WTC11 (cell line): ENCODE results near the gene NOTCH2NLA.
"Not testable (repeated sequence)": the region's sequence is repeated elsewhere in the genome, so short reads cannot be mapped to it uniquely, and the experiment has no call there.

Experiments used
- CREB1 ChIP-seq: sonication (generic); formaldehyde crosslinking; IDR thresholded peaks from 2 replicates; pipeline ENCODE4 v1.8.0; 2023; ENCODE audit warnings: mild to moderate bottlenecking, missing genetic modification reagents
- CREM ChIP-seq: sonication (generic); formaldehyde crosslinking; IDR thresholded peaks from 2 replicates; pipeline ENCODE4 v1.8.1; 2022; ENCODE audit warnings: mild to moderate bottlenecking, missing genetic modification reagents, moderate library complexity
- CTCF ChIP-seq: fragments of 200-600 bp; IDR thresholded peaks from 2 replicates; pipeline ENCODE4 v1.8.0; 2022; ENCODE audit warnings: antibody characterized with exemption
- ETV6 ChIP-seq: sonication (generic); formaldehyde crosslinking; IDR thresholded peaks from 2 replicates; pipeline ENCODE4 v1.8.1; 2022; ENCODE audit warnings: mild to moderate bottlenecking, missing genetic modification reagents
- TCF7 ChIP-seq: sonication (generic); formaldehyde crosslinking; IDR thresholded peaks from 2 replicates; pipeline ENCODE4 v1.8.0; 2022; ENCODE audit warnings: mild to moderate bottlenecking, low read depth, missing genetic modification reagents, moderate library complexity
- USF1 ChIP-seq: sonication (generic); formaldehyde crosslinking; IDR thresholded peaks from 2 replicates; pipeline ENCODE4 v1.8.0; 2022; ENCODE audit warnings: mild to moderate bottlenecking, missing genetic modification reagents
- USF2 ChIP-seq: sonication (generic); formaldehyde crosslinking; IDR thresholded peaks from 2 replicates; pipeline ENCODE4 v1.8.1; 2023; ENCODE audit warnings: mild to moderate bottlenecking, missing genetic modification reagents, moderate library complexity
- ZNF232 ChIP-seq: sonication (generic); formaldehyde crosslinking; IDR thresholded peaks from 2 replicates; pipeline ENCODE4 v1.8.0; 2022; ENCODE audit warnings: mild to moderate bottlenecking, missing genetic modification reagents

- TF ChIP-seq CTCF; TCF7; USF1 (CRISPR knock-in tag); CREB1 (CRISPR knock-in tag); USF2 (CRISPR knock-in tag); ETV6 (CRISPR knock-in tag); ZNF232 (CRISPR knock-in tag); CREM (CRISPR knock-in tag): not testable (repeated sequence)
Observed at GRCh38 chr1:146273194-146273593, 44.4 kb upstream of the NOTCH2NLA start.
